Karpas-422 (cell line): Measurements from ENCODE around the gene ADGRV1. TPM values are rescaled to one million over a fixed set of nuclear protein-coding genes. Genes with fewer than 3 reads are reported as not detected.

Experiments used
- DNase-seq: peaks from one replicate; pipeline ENCODE4 v3.0.0-alpha.2; 2015
- H2AFZ ChIP-seq: fragments of 200-600 bp; sonication (generic); 2 replicates; pipeline ENCODE4 v1.6.1; 2014; ENCODE audit warnings: antibody characterized with exemption, low read length, mixed read lengths
- H3K27ac ChIP-seq: fragments of 200-600 bp; sonication (generic); 2 replicates; pipeline ENCODE4 v1.5.1; 2014; ENCODE audit warnings: mild to moderate bottlenecking, low read length, moderate library complexity
- H3K27me3 ChIP-seq: fragments of 200-600 bp; sonication (generic); 2 replicates; pipeline ENCODE4 v1.6.1; 2014; ENCODE audit warnings: low read length, mixed read lengths
- H3K36me3 ChIP-seq: fragments of 200-600 bp; sonication (generic); 2 replicates; pipeline ENCODE4 v1.6.1; 2014; ENCODE audit warnings: low read length, mixed read lengths; ENCODE audit not compliant: insufficient read depth
- H3K4me1 ChIP-seq: fragments of 200-600 bp; sonication (generic); 2 replicates; pipeline ENCODE4 v1.6.1; 2014; ENCODE audit warnings: mild to moderate bottlenecking, low read length, mixed read lengths
- H3K4me2 ChIP-seq: fragments of 200-600 bp; sonication (generic); 2 replicates; pipeline ENCODE4 v1.6.1; 2014; ENCODE audit warnings: low read length, low read depth, mild to moderate bottlenecking; ENCODE audit not compliant: poor library complexity, severe bottlenecking
- H3K4me3 ChIP-seq: fragments of 200-600 bp; sonication (generic); 2 replicates; pipeline ENCODE4 v1.5.1; 2014; ENCODE audit warnings: mild to moderate bottlenecking, antibody characterized with exemption, low read length, mixed read lengths
- H3K79me2 ChIP-seq: fragments of 200-600 bp; sonication (generic); 2 replicates; pipeline ENCODE4 v1.6.1; 2014; ENCODE audit warnings: mild to moderate bottlenecking, low read length, mixed read lengths
- H3K9ac ChIP-seq: fragments of 200-600 bp; sonication (generic); 2 replicates; pipeline ENCODE4 v1.6.0; 2014; ENCODE audit warnings: low read length
- H3K9me2 ChIP-seq: fragments of 200-600 bp; sonication (generic), shearing (Covaris generic); replicated peaks from 2 replicates; pipeline ENCODE4 v1.6.0; 2014; ENCODE audit warnings: mild to moderate bottlenecking, low read length, moderate library complexity; ENCODE audit not compliant: insufficient read depth
- H3K9me3 ChIP-seq: fragments of 300-700, 200-600 bp; sonication (generic); 2 replicates; pipeline ENCODE4 v1.6.1; 2014; ENCODE audit warnings: low read length, mixed read lengths
- H4K20me1 ChIP-seq: fragments of 200-600 bp; sonication (generic); 2 replicates; pipeline ENCODE4 v1.6.1; 2014; ENCODE audit warnings: mild to moderate bottlenecking, antibody characterized with exemption, low read length, low read depth; ENCODE audit not compliant: insufficient read depth
- total RNA-seq: library from RNA; depleted of rRNA; stranded (reverse); fragments of >200 nt; shearing (Covaris generic); gene quantifications from 2 replicates; pipeline ENCODE4 v1.2.3, GENCODE V29; 2014; ENCODE audit warnings: low replicate concordance

Gene ADGRV1
- total RNA-seq, 1 experiment from 2014 or later, result not detected

GRCh38 chr5:90555666-90556065 lies 2.9 kb upstream of the ADGRV1 start:
- DNase-seq, result no peak
- H3K9me2 ChIP-seq, result no peaks in the 10 kb centered on the region
- H3K9me3 ChIP-seq, result no peaks in the 10 kb centered on the region
- H3K4me1 ChIP-seq, result no peaks in the 10 kb centered on the region
- H3K9ac ChIP-seq, result no peak overlapping the region
- no peak overlapping the region for H2AFZ ChIP-seq
- H3K4me3 ChIP-seq, result no peak overlapping the region
- H3K36me3 ChIP-seq, result no peaks in the 10 kb centered on the region
- H4K20me1 ChIP-seq, result no peaks in the 10 kb centered on the region
- H3K79me2 ChIP-seq, result no peaks in the 10 kb centered on the region
- no peak overlapping the region for H3K4me2 ChIP-seq
- no peak overlapping the region for H3K27ac ChIP-seq
- no peaks in the 10 kb centered on the region for H3K27me3 ChIP-seq

GRCh38 chr5:90557391-90557790 lies 1.2 kb upstream of the ADGRV1 start:
- Histone ChIP-seq H3K79me2 (no peaks in the 10 kb centered on the region), H3K4me3 (no peak overlapping the region), H3K27me3 (no peaks in the 10 kb centered on the region), H3K4me2 (no peak overlapping the region), H3K4me1 (no peaks in the 10 kb centered on the region), H2AFZ (no peak overlapping the region), H3K9me2 (no peaks in the 10 kb centered on the region), H4K20me1 (no peaks in the 10 kb centered on the region), H3K9ac (no peak overlapping the region), H3K9me3 (no peaks in the 10 kb centered on the region), H3K27ac (no peak overlapping the region), H3K36me3 (no peaks in the 10 kb centered on the region)
- peak; percentile 32 for DNase-seq

DNA sequence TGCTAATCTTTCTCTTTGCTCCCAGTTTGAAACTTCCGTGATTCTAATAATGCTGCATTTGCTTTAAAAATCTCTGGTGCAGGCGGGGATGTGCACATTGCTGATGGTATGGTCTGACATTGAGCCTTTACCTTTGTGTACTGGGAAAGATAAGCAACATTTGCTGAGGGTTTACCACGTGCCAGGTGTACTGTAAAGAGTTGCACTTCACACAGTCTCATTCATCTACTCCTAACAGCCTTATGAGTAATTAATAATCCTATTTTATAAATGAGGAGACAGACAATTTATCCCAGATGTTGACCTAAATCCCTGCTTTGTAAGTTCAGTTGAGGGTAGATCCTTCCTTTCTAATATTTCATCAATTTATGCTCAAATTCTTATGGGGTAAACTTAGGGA lies 726 bp upstream of the ADGRV1 start:
- Histone ChIP-seq H4K20me1 (no peaks in the 10 kb centered on the region), H3K4me1 (no peaks in the 10 kb centered on the region), H3K79me2 (no peaks in the 10 kb centered on the region), H3K4me3 (no peak overlapping the region), H3K36me3 (no peaks in the 10 kb centered on the region), H2AFZ (no peak overlapping the region), H3K27me3 (no peaks in the 10 kb centered on the region), H3K27ac (no peak overlapping the region), H3K4me2 (no peak overlapping the region), H3K9ac (no peak overlapping the region), H3K9me3 (no peaks in the 10 kb centered on the region), H3K9me2 (no peaks in the 10 kb centered on the region)
- DNase-seq, result no peak

GRCh38 chr5:90560771-90561170 lies 2.2 kb downstream of the ADGRV1 start:
- Histone ChIP-seq H3K27ac (no peak overlapping the region), H3K27me3 (no peaks in the 10 kb centered on the region), H3K4me3 (no peak overlapping the region), H3K9me3 (no peaks in the 10 kb centered on the region), H2AFZ (no peak overlapping the region), H3K4me2 (no peak overlapping the region), H3K9me2 (no peaks in the 10 kb centered on the region), H3K9ac (no peak overlapping the region), H3K36me3 (no peaks in the 10 kb centered on the region), H3K4me1 (no peaks in the 10 kb centered on the region), H4K20me1 (no peaks in the 10 kb centered on the region), H3K79me2 (no peaks in the 10 kb centered on the region)
- no peak for DNase-seq

DNA sequence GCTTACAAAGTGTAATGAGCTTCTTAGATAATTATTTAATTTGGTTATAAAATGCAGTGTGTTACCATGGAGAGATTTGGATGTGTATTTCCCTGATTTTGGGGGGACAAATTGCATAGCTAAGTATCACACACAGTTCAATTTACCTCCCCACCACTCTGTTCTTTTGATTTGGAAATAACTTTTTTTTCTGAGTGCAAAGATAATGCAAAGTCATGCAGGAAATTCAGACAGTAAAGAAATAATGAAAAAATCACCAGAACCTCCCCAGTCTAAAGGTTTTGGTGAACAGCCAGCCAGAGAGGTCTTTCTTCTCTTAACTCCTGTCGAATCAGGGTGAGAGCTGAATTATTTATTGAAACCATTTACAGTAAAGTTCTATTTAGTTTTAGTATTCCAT lies 3.2 kb downstream of the ADGRV1 start:
- H3K4me2 ChIP-seq, result no peak overlapping the region
- no peak overlapping the region for H3K27ac ChIP-seq
- no peaks in the 10 kb centered on the region for H3K79me2 ChIP-seq
- no peaks in the 10 kb centered on the region for H3K27me3 ChIP-seq
- H3K9me2 ChIP-seq, result no peaks in the 10 kb centered on the region
- no peaks in the 10 kb centered on the region for H3K36me3 ChIP-seq
- H4K20me1 ChIP-seq, result no peaks in the 10 kb centered on the region
- H3K4me1 ChIP-seq, result no peaks in the 10 kb centered on the region
- no peak overlapping the region for H2AFZ ChIP-seq
- DNase-seq, result no peak
- H3K9me3 ChIP-seq, result no peaks in the 10 kb centered on the region
- no peak overlapping the region for H3K4me3 ChIP-seq
- no peak overlapping the region for H3K9ac ChIP-seq

DNA sequence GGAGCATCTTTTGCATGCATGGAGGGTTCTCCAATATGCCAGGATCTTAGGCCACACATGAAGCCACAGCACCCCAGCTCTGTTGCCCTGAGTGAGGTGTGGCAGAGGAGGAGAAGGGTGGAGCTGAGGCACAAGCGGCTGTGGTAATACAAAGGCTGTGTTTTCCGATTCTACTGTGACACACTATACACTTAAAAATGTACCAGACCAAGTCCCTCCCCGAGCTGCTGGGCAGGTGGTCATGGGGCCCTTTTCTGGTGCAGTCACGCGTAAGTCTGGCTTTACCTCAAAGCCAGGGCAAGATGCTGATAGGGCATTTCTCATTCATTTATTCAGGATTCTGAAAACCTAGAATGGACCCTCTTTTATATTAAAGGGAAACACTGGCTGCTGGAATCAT lies 3.7 kb downstream of the ADGRV1 start:
- H3K36me3 ChIP-seq, result no peaks in the 10 kb centered on the region
- no peak overlapping the region for H3K4me3 ChIP-seq
- H3K27ac ChIP-seq, result no peak overlapping the region
- no peaks in the 10 kb centered on the region for H3K4me1 ChIP-seq
- no peak overlapping the region for H3K9ac ChIP-seq
- no peaks in the 10 kb centered on the region for H4K20me1 ChIP-seq
- no peaks in the 10 kb centered on the region for H3K79me2 ChIP-seq
- no peak overlapping the region for H2AFZ ChIP-seq
- no peak overlapping the region for H3K4me2 ChIP-seq
- no peaks in the 10 kb centered on the region for H3K9me2 ChIP-seq
- no peaks in the 10 kb centered on the region for H3K27me3 ChIP-seq
- DNase-seq, result no peak
- H3K9me3 ChIP-seq, result no peaks in the 10 kb centered on the region

DNA sequence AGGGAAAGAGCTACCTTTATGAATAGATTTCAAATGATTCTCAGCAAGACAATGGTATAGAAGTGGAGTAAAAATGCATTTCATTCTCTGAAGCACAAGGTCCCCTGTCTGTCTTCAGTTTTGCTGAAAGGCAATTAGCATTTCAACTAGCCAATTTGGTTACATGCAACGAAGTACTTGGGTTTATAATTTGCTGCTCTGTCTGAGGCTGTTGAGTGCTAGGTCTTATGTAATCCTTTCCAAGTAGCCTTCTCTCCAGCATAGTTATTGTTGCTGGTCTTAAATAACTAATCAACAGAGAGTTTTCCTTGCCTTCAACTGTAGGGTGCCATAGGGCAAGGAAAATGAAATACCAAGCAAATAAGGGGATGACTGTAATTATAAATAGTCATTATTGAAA lies 4.5 kb downstream of the ADGRV1 start:
- Histone ChIP-seq H3K9me2 (no peaks in the 10 kb centered on the region), H3K36me3 (no peaks in the 10 kb centered on the region), H3K79me2 (no peaks in the 10 kb centered on the region), H3K9ac (no peak overlapping the region), H3K27me3 (no peaks in the 10 kb centered on the region), H3K4me2 (no peak overlapping the region), H3K9me3 (no peaks in the 10 kb centered on the region), H4K20me1 (no peaks in the 10 kb centered on the region), H3K4me3 (no peak overlapping the region), H3K4me1 (no peaks in the 10 kb centered on the region), H2AFZ (no peak overlapping the region), H3K27ac (no peak overlapping the region)
- DNase-seq, result no peak

GRCh38 chr5:90565491-90565890 lies 6.9 kb downstream of the ADGRV1 start:
- Histone ChIP-seq H3K79me2 (no peaks in the 10 kb centered on the region), H2AFZ (no peak overlapping the region), H3K27me3 (no peaks in the 10 kb centered on the region), H3K27ac (no peak overlapping the region), H3K4me2 (no peak overlapping the region), H3K4me3 (no peak overlapping the region), H3K4me1 (no peaks in the 10 kb centered on the region), H3K9ac (no peak overlapping the region), H3K36me3 (no peaks in the 10 kb centered on the region), H4K20me1 (no peaks in the 10 kb centered on the region), H3K9me2 (no peaks in the 10 kb centered on the region), H3K9me3 (no peaks in the 10 kb centered on the region)
- no peak for DNase-seq

GRCh38 chr5:90569084-90569483 lies 10.5 kb downstream of the ADGRV1 start:
- Histone ChIP-seq H3K9ac (no peak overlapping the region), H3K4me3 (no peak overlapping the region), H3K4me2 (no peak overlapping the region), H3K27me3 (no peaks in the 10 kb centered on the region), H3K9me2 (no peaks in the 10 kb centered on the region), H3K36me3 (no peaks in the 10 kb centered on the region), H2AFZ (no peak overlapping the region), H4K20me1 (no peaks in the 10 kb centered on the region), H3K4me1 (no peaks in the 10 kb centered on the region), H3K27ac (no peak overlapping the region), H3K9me3 (no peaks in the 10 kb centered on the region), H3K79me2 (no peaks in the 10 kb centered on the region)
- no peak for DNase-seq
